Measurements from ENCODE around the gene EHF.

GRCh38 chr11:34674038-34674437 lies 53.1 kb downstream of the EHF start:
- no peak for TF ChIP-seq CTCF (IDR thresholded peaks at IDR 0.05)
- no peak for TF ChIP-seq POLR2A (IDR thresholded peaks at IDR 0.05)

Data from body of pancreas (tissue), 4 donors.